ENCODE measurements around the gene SPR.

Gene SPR

DNA sequence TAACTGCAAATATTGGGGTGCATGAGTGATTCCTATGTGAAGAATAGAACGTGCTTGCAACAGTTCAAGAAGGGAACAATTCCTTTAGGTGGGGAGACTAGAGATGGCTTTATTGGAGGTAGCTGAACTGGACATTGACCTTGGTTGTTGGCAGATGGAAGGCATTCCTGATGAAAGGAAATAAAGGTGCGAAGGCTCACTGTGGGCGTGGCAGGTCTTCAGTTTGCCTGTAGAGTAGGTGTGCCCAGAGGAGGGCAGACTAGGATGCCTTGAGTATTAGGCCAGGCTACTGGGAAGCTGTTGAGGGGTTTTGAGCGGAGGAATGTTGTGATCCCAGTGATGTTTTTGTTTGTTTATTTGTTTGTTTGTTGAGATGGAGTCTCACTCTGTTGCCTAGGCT lies 2.8 kb downstream of the SPR start:
- Histone ChIP-seq H3K9ac (ENCODE audit: insufficient read length, low read depth) (no peak overlapping the region), H3K36me3 (ENCODE audit: insufficient read depth, insufficient read length, low read length) (peaks cover 10% of the 10 kb centered on the region), H3K4me3 (ENCODE audit: insufficient read length, low read depth) (no peak overlapping the region), H3K9me3 (ENCODE audit: insufficient read depth, low read length) (no peaks in the 10 kb centered on the region; the same call in 1 of the 2 replicates), H3K27me3 (ENCODE audit: insufficient read depth, insufficient read length) (peaks cover 33% of the 10 kb centered on the region), H3K4me1 (ENCODE audit: insufficient read depth, insufficient read length) (peaks cover 5% of the 10 kb centered on the region)
- TF ChIP-seq SUZ12 (IDR thresholded peaks at IDR 0.05; ENCODE audit: extremely low read depth, insufficient read depth, insufficient read length) (no peak), ZNF274 (IDR thresholded peaks at IDR 0.05; ENCODE audit: low read depth, low read length) (no peak), YY1 (IDR thresholded peaks at IDR 0.05; ENCODE audit: insufficient read depth, insufficient read length) (no peak)
- no peak for DNase-seq (ENCODE audit: low read depth, low spot score)

DNA sequence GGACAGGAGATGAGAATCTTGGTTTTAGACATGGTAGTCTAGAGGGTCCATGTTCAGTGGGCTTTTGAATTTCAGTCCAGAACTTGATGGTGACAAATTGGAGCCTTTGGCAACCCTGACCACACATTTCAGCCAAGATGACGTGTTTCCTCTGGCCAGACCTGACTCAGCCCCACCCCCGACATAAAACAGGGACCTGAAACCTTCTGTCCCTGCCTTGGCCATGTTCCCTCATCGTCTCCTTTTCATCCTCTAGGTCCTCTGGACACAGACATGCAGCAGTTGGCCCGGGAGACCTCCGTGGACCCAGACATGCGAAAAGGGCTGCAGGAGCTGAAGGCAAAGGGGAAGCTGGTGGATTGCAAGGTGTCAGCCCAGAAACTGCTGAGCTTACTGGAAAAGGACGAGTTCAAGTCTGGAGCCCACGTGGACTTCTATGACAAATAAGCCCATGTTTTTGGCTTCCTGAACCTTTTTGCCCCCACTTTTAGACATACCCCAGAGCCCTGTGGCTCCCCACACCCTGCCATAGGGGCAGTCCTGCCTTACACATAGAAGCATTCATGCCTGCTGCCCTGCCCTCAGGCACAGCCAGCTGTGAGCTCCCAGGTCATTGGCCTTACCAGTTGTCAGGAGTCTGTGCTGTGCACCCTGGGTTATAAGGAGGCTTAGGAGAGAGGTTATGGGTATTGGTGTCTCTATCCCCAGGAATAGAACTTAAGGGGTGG lies 4.0 kb downstream of the SPR start:
- H3K9ac ChIP-seq (ENCODE audit: insufficient read length, low read depth), result no peak overlapping the region
- no peak for DNase-seq (ENCODE audit: low read depth, low spot score)
- H3K36me3 ChIP-seq (ENCODE audit: insufficient read depth, insufficient read length, low read length), result peaks cover 10% of the 10 kb centered on the region
- no peak overlapping the region for H3K4me3 ChIP-seq (ENCODE audit: insufficient read length, low read depth)
- TF ChIP-seq ZNF274 (IDR thresholded peaks at IDR 0.05; ENCODE audit: low read depth, low read length), result no peak
- no peak for TF ChIP-seq SUZ12 (IDR thresholded peaks at IDR 0.05; ENCODE audit: extremely low read depth, insufficient read depth, insufficient read length)
- TF ChIP-seq YY1 (IDR thresholded peaks at IDR 0.05; ENCODE audit: insufficient read depth, insufficient read length), result no peak
- no peaks in the 10 kb centered on the region; the same call in 1 of the 2 replicates for H3K9me3 ChIP-seq (ENCODE audit: insufficient read depth, low read length)
- H3K27me3 ChIP-seq (ENCODE audit: insufficient read depth, insufficient read length), result peaks cover 33% of the 10 kb centered on the region
- peaks cover 5% of the 10 kb centered on the region for H3K4me1 ChIP-seq (ENCODE audit: insufficient read depth, insufficient read length)

DNA sequence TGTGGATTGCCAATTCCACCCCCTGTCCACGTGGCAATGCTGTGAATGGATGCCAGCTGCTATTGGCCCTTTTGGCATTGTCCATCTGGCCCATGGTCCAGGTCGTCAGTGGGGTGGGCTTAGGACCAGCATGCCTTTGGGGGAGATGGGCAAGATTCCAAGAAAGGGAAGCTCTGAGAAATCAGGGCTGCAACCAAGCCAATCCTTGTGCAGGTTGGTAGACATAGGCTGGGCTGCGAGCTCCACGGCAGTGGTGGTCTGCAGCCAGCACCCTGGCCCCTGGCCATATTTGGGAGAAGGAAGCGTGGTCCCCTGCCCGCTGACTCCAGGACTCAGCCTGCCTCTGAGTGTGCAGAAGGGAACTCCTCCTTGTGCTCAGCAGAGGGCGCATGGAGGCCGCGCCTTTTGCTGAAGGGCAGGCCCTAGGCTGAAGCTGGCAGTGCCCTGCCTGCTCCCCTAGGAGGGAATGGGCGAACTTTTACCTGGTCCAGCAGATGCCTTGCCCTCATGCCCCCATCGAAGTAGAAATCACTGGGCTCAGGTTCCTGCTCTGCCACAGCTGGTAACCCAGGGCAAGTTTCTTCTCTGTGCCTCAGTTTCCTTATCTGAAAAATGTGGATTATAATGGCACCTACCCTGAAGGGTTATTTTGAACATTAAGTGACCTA lies 5.4 kb downstream of the SPR start:
- Histone ChIP-seq H3K36me3 (ENCODE audit: insufficient read depth, insufficient read length, low read length) (peaks cover 10% of the 10 kb centered on the region), H3K9me3 (ENCODE audit: insufficient read depth, low read length) (no peaks in the 10 kb centered on the region; the same call in 1 of the 2 replicates), H3K9ac (ENCODE audit: insufficient read length, low read depth) (no peak overlapping the region), H3K27me3 (ENCODE audit: insufficient read depth, insufficient read length) (peaks cover 34% of the 10 kb centered on the region), H3K4me1 (ENCODE audit: insufficient read depth, insufficient read length) (peaks cover 5% of the 10 kb centered on the region), H3K4me3 (ENCODE audit: insufficient read length, low read depth) (no peak overlapping the region)
- TF ChIP-seq YY1 (IDR thresholded peaks at IDR 0.05; ENCODE audit: insufficient read depth, insufficient read length) (no peak), SUZ12 (IDR thresholded peaks at IDR 0.05; ENCODE audit: extremely low read depth, insufficient read depth, insufficient read length) (no peak), ZNF274 (IDR thresholded peaks at IDR 0.05; ENCODE audit: low read depth, low read length) (no peak)
- peak; percentile 67 for DNase-seq (ENCODE audit: low read depth, low spot score)

DNA sequence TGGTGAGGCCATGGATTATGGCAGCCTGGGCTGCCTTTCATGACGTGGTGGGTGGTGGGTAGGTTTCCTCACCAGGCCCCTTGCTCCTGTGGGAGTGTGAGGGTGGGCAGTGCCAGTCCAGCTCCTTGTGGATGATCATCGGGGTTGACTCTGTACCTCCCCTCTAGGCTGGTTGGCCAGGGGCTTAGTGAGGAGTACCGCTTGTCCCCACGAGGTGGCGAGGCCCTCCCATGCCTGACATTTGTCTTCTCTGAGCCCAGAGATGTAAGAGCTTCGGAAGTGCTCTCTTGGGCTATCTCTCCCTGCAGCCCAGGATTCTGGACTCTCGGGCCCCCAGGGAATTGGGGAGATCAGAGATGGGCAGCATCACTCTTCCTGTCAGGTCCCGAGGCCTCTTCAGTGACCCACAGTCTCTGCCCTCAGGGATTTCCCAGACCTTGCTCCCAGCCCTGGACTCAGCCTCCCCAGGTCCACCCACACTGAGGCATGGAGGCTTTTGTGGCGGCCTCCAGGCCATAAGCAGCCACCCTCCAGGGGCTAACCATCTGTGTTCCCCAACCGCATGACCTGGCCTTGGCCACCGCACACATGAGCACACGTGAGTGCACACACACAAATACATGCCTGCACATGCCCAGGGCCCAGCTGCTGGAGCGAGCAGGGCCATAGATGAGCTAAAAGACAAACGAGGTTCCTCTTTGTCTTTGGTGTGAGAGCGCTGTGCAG lies 6.5 kb downstream of the SPR start:
- no peak for TF ChIP-seq SUZ12 (IDR thresholded peaks at IDR 0.05; ENCODE audit: extremely low read depth, insufficient read depth, insufficient read length)
- TF ChIP-seq ZNF274 (IDR thresholded peaks at IDR 0.05; ENCODE audit: low read depth, low read length), result no peak
- no peak for TF ChIP-seq YY1 (IDR thresholded peaks at IDR 0.05; ENCODE audit: insufficient read depth, insufficient read length)
- peak; percentile 69 for DNase-seq (ENCODE audit: low read depth, low spot score)
- no peaks in the 10 kb centered on the region for H3K9me3 ChIP-seq (ENCODE audit: insufficient read depth, low read length)

DNA sequence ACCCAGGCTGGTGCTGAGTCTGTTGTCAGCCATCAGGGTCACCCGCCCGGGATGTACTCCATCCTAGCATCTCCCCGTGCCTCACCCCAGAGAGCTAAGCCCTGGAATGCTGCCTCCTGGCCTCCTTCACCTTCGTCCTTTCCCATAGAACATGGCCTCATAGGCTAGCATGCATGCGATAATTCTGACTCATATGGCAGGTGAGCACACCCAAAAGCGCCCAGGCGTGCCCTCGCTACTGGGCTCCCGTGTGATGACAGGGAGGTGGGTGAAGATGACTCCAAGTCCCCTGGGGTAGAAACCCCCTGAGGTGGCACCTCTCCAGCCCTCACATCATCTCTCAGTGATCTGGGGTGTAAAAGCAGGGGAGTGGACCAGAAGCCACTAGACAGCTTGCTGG lies 7.3 kb downstream of the SPR start:
- DNase-seq (ENCODE audit: low read depth, low spot score), result no peak
- peaks cover 40% of the 10 kb centered on the region for H3K27me3 ChIP-seq (ENCODE audit: insufficient read depth, insufficient read length)
- no peak overlapping the region for H3K9ac ChIP-seq (ENCODE audit: insufficient read length, low read depth)
- no peaks in the 10 kb centered on the region for H3K9me3 ChIP-seq (ENCODE audit: insufficient read depth, low read length)
- peaks cover 10% of the 10 kb centered on the region for H3K36me3 ChIP-seq (ENCODE audit: insufficient read depth, insufficient read length, low read length)
- H3K4me3 ChIP-seq (ENCODE audit: insufficient read length, low read depth), result no peak overlapping the region
- peaks cover 5% of the 10 kb centered on the region for H3K4me1 ChIP-seq (ENCODE audit: insufficient read depth, insufficient read length)
- TF ChIP-seq SUZ12 (IDR thresholded peaks at IDR 0.05; ENCODE audit: extremely low read depth, insufficient read depth, insufficient read length) (no peak), YY1 (IDR thresholded peaks at IDR 0.05; ENCODE audit: insufficient read depth, insufficient read length) (no peak), ZNF274 (IDR thresholded peaks at IDR 0.05; ENCODE audit: low read depth, low read length) (no peak)

More for the DNA sequence above, 6.5 kb downstream of the SPR start:
- Histone ChIP-seq H3K9ac (ENCODE audit: insufficient read length, low read depth) (no peak overlapping the region), H3K4me3 (ENCODE audit: insufficient read length, low read depth) (no peak overlapping the region), H3K27me3 (ENCODE audit: insufficient read depth, insufficient read length) (peaks cover 36% of the 10 kb centered on the region), H3K36me3 (ENCODE audit: insufficient read depth, insufficient read length, low read length) (peaks cover 10% of the 10 kb centered on the region), H3K4me1 (ENCODE audit: insufficient read depth, insufficient read length) (peaks cover 5% of the 10 kb centered on the region)

DNA sequence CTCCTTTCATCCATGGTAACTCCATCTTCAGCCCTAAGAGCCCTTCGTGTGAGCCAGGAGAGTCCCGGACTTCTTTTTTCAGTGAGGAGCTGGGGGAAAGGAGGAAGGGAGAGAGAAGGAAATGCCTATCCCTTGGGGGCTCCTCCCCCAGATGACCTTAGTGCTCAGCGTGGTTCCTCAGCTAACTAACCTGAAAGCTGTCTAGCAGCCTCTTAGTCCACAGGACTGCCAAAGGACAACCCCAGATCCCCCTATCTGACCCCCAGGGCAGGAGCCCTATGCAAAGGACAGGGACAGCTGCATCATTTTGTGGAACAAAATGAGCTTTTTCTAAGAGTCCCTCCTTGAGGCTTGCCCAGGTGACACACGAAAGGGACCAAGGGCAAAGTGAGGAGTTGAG lies 7.9 kb downstream of the SPR start:
- Histone ChIP-seq H3K36me3 (ENCODE audit: insufficient read depth, insufficient read length, low read length) (peaks cover 10% of the 10 kb centered on the region), H3K9me3 (ENCODE audit: insufficient read depth, low read length) (no peaks in the 10 kb centered on the region), H3K27me3 (ENCODE audit: insufficient read depth, insufficient read length) (peaks cover 42% of the 10 kb centered on the region), H3K4me3 (ENCODE audit: insufficient read length, low read depth) (no peak overlapping the region), H3K9ac (ENCODE audit: insufficient read length, low read depth) (no peak overlapping the region), H3K4me1 (ENCODE audit: insufficient read depth, insufficient read length) (peaks cover 5% of the 10 kb centered on the region)
- DNase-seq (ENCODE audit: low read depth, low spot score), result no peak
- TF ChIP-seq ZNF274 (IDR thresholded peaks at IDR 0.05; ENCODE audit: low read depth, low read length), result no peak
- TF ChIP-seq YY1 (IDR thresholded peaks at IDR 0.05; ENCODE audit: insufficient read depth, insufficient read length), result no peak
- TF ChIP-seq SUZ12 (IDR thresholded peaks at IDR 0.05; ENCODE audit: extremely low read depth, insufficient read depth, insufficient read length), result no peak

Data from NT2/D1 (cell line).